Rectal smooth muscle tissue (tissue), 1 donor: ENCODE data around the gene GLTPD2.

Source experiments
- H3K27ac ChIP-seq: one replicate; pipeline ENCODE4 v1.7.0; 2013; ENCODE audit warnings: low read depth, low read length, inconsistent platforms
- H3K27me3 ChIP-seq: one replicate; pipeline ENCODE4 v1.7.0; 2013; ENCODE audit warnings: low read length; ENCODE audit not compliant: control insufficient read depth, insufficient read depth
- H3K36me3 ChIP-seq: one replicate; pipeline ENCODE4 v1.7.0; 2013; ENCODE audit warnings: low read length; ENCODE audit not compliant: control insufficient read depth, insufficient read depth
- H3K4me1 ChIP-seq: one replicate; pipeline ENCODE4 v1.7.0; 2013; ENCODE audit warnings: low read length; ENCODE audit not compliant: control insufficient read depth, insufficient read depth
- H3K4me3 ChIP-seq: one replicate; pipeline ENCODE4 v1.7.0; 2013; ENCODE audit warnings: low read length
- H3K9ac ChIP-seq: one replicate; pipeline ENCODE4 v1.7.0; 2013; ENCODE audit warnings: low read length

Gene GLTPD2

GRCh38 chr17:4777969-4778760, 10.6 kb upstream of the GLTPD2 start:
- no peak overlapping the region for H3K9ac ChIP-seq
- H3K27me3 ChIP-seq: peaks cover 8% of the 10 kb centered on the region
- H3K36me3 ChIP-seq: no peaks in the 10 kb centered on the region
- H3K4me3 ChIP-seq: no peak overlapping the region
- H3K27ac ChIP-seq: no peak overlapping the region
- H3K4me1 ChIP-seq: no peaks in the 10 kb centered on the region

GRCh38 chr17:4780325-4780955, 8.3 kb upstream of the GLTPD2 start:
- Histone ChIP-seq H3K27me3 (peaks cover 8% of the 10 kb centered on the region), H3K4me3 (no peak overlapping the region), H3K4me1 (no peaks in the 10 kb centered on the region), H3K36me3 (no peaks in the 10 kb centered on the region), H3K27ac (no peak overlapping the region), H3K9ac (no peak overlapping the region)

- Histone ChIP-seq H3K4me1 (no peaks in the 10 kb centered on the region), H3K27me3 (peaks cover 8% of the 10 kb centered on the region), H3K9ac (no peak overlapping the region), H3K27ac (no peak overlapping the region), H3K36me3 (no peaks in the 10 kb centered on the region), H3K4me3 (no peak overlapping the region)
Observed at GRCh38 chr17:4782652-4783051, 6.1 kb upstream of the GLTPD2 start.

GRCh38 chr17:4785311-4786105, 3.3 kb upstream of the GLTPD2 start:
- Histone ChIP-seq H3K4me1 (no peaks in the 10 kb centered on the region), H3K36me3 (no peaks in the 10 kb centered on the region), H3K27ac (no peak overlapping the region), H3K27me3 (peaks cover 8% of the 10 kb centered on the region), H3K4me3 (peak overlapping the region; percentile 55), H3K9ac (no peak overlapping the region)

GRCh38 chr17:4786106-4786511, 2.7 kb upstream of the GLTPD2 start, which contains the start of gene VMO1:
TSS of gene VMO1 (minus strand) at chr17:4786364. CDS start at chr17:4786352, 12 bp downstream.
- Histone ChIP-seq H3K36me3 (no peaks in the 10 kb centered on the region), H3K27me3 (peaks cover 8% of the 10 kb centered on the region), H3K4me3 (peak within 1 kb of the TSS; percentile 55), H3K9ac (no peak within 1 kb of the TSS), H3K27ac (no peak within 1 kb of the TSS), H3K4me1 (no peaks in the 10 kb centered on the region)

- H3K9ac ChIP-seq: no peak overlapping the region
- peak overlapping the region; percentile 55 for H3K4me3 ChIP-seq
Observed at GRCh38 chr17:4786516-4786915, 2.2 kb upstream of the GLTPD2 start.

GRCh38 chr17:4788159-4788806, 481 bp upstream of the GLTPD2 start:
- no peaks in the 10 kb centered on the region for H3K27me3 ChIP-seq
- no peak overlapping the region for H3K9ac ChIP-seq
- peak overlapping the region; percentile 80 for H3K4me3 ChIP-seq
- no peak overlapping the region for H3K27ac ChIP-seq
- H3K4me1 ChIP-seq: no peaks in the 10 kb centered on the region
- H3K36me3 ChIP-seq: no peaks in the 10 kb centered on the region

More at GRCh38 chr17:4786516-4786915, 2.2 kb upstream of the GLTPD2 start:
- Histone ChIP-seq H3K36me3 (no peaks in the 10 kb centered on the region), H3K4me1 (no peaks in the 10 kb centered on the region), H3K27me3 (peaks cover 8% of the 10 kb centered on the region), H3K27ac (no peak overlapping the region)

- H3K4me1 ChIP-seq: no peaks in the 10 kb centered on the region
Observed at GRCh38 chr17:4789701-4789950, 862 bp downstream of the GLTPD2 start.

GRCh38 chr17:4789951-4790704, 1.4 kb downstream of the GLTPD2 start:
- no peaks in the 10 kb centered on the region for H3K27me3 ChIP-seq
- peak overlapping the region; percentile 89 for H3K27ac ChIP-seq
- H3K36me3 ChIP-seq: no peaks in the 10 kb centered on the region
- H3K4me1 ChIP-seq: no peaks in the 10 kb centered on the region
- H3K4me3 ChIP-seq: peak overlapping the region; percentile 80
- H3K9ac ChIP-seq: peak overlapping the region; percentile 56

More at GRCh38 chr17:4789701-4789950, 862 bp downstream of the GLTPD2 start:
- peak overlapping the region; percentile 89 for H3K27ac ChIP-seq
- no peaks in the 10 kb centered on the region for H3K27me3 ChIP-seq
- H3K9ac ChIP-seq: peak overlapping the region; percentile 56
- no peaks in the 10 kb centered on the region for H3K36me3 ChIP-seq
- peak overlapping the region; percentile 80 for H3K4me3 ChIP-seq

GRCh38 chr17:4790705-4791088, 1.9 kb downstream of the GLTPD2 start:
- peak overlapping the region; percentile 80 for H3K4me3 ChIP-seq

GRCh38 chr17:4795168-4795567, 6.4 kb downstream of the GLTPD2 start:
- H3K36me3 ChIP-seq: peaks cover 11% of the 10 kb centered on the region
- H3K27me3 ChIP-seq: no peaks in the 10 kb centered on the region
- no peaks in the 10 kb centered on the region for H3K4me1 ChIP-seq
- H3K4me3 ChIP-seq: no peak overlapping the region
- no peak overlapping the region for H3K9ac ChIP-seq
- H3K27ac ChIP-seq: no peak overlapping the region

More at GRCh38 chr17:4790705-4791088, 1.9 kb downstream of the GLTPD2 start:
- Histone ChIP-seq H3K27ac (peak overlapping the region; percentile 89), H3K27me3 (no peaks in the 10 kb centered on the region), H3K4me1 (no peaks in the 10 kb centered on the region), H3K9ac (no peak overlapping the region), H3K36me3 (no peaks in the 10 kb centered on the region)
